GM19238 (cell line): ENCODE data around the gene OBI1.

Source experiments
- DNase-seq: peaks from one replicate; pipeline ENCODE4 v3.0.0; 2011; ENCODE audit warnings: low spot score; ENCODE audit not compliant: insufficient read length

OBI1 gene

DNA sequence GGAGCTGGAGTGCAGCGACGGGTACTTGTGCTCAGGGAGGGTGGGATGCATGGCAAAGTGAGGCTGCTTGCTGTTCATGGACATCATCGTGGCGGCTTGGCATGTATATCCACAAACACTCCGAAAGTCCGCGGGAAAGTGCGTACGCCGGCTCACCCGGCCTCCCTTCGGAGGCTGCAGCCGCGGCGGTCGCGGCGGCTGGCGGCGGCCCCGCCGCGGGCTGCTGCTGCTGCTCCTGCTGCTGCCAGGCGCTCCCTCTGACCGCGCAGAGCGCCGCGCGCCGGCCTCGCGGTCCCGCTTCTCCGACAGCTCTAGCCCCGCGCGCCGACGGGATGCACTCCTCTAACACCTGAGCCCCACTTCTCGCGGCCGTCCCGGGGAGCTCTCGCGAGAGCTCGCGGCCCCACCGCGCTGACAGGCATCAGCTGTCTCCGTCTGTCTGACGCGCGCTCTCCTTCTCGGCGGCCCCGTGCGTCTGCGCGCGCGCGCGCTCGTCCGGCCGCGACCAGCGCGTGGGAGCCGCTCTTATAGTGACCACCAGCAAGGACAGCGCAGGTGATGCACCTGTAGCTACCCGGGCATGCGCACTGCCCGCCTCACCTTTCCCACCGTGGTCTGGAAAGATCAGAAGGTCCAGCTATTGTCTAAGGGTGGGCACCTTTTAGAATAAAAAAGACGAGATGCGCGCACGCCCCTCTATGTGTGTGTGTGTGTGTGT, 55.6 kb downstream of the OBI1 start, which contains the start of gene POU4F1:
Gene POU4F1 (minus strand): TSS at position 313 of the 718 bp plus-strand sequence. CDS start 226 bp downstream, at position 87.
- DNase-seq = peak; percentile 65

GRCh38 chr13:78602561-78603239, 56.3 kb downstream of the OBI1 start:
- no peak for DNase-seq

DNA sequence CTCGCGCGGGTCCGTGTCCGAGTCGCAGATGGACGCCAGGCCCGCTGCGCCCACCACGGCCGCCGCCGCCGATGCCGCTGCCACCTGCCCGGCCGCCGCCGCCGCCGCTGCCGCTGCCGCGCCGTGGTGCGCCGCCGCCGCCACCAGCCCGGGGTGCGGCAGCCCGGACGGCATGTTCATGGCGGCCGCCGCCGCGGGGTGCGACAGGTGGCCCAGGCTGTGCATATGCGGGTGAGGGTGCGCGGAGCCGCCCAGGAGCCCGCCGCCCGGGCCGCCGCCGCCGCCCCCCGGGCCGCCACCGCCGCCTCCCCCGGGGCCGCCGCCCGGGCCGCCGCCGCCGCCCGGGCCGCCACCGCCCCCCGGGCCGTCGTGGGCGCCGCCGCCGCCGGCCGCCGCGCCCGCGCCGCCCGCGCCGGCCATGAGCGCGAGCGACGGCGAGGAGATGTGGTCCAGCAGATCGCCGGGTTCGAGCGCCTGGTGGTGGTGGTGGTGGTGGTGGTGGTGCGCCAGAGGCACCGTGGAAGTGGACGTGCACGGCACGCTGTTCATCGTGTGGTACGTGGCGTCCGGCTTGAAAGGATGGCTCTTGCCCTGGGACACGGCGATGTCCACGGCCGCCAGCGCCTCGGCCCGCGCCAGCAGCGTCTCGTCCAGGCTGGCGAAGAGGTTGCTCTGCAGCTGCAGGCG, 56.9 kb downstream of the OBI1 start:
- DNase-seq = no peak

- no peak for DNase-seq
Measured at GRCh38 chr13:78601124-78601873, 57.7 kb downstream of the OBI1 start.

DNA sequence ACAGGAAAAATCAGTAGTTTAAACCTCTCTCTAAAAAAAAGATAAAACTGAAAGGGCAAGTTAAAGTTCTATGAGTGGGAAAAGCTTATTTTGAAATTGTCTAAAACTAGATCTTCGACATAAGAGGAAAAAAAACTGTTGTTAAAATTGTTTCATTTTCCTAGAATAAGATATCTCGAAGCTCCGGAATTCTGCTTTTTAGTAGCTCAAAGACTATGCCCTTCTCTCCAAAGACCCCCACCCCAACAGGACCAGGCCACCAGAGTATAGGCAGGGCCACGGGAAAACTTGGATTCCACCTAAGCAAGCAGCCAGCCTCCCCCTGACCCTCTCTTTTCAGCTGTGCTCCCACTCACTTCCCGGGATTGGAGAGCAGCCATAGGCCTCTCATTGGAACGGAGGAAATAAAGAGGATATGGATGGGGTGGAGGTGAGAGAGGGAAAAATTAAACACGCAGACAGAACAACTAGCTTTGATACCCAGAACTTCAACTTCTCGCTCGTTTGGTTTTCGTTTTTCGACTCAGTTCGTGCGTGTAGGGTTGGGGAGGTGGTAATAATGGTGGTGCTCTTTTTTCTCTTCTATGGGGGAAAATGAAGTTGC, 58.6 kb downstream of the OBI1 start:
- DNase-seq = no peak

GRCh38 chr13:78599645-78600279, 59.2 kb downstream of the OBI1 start:
- DNase-seq = no peak

DNA sequence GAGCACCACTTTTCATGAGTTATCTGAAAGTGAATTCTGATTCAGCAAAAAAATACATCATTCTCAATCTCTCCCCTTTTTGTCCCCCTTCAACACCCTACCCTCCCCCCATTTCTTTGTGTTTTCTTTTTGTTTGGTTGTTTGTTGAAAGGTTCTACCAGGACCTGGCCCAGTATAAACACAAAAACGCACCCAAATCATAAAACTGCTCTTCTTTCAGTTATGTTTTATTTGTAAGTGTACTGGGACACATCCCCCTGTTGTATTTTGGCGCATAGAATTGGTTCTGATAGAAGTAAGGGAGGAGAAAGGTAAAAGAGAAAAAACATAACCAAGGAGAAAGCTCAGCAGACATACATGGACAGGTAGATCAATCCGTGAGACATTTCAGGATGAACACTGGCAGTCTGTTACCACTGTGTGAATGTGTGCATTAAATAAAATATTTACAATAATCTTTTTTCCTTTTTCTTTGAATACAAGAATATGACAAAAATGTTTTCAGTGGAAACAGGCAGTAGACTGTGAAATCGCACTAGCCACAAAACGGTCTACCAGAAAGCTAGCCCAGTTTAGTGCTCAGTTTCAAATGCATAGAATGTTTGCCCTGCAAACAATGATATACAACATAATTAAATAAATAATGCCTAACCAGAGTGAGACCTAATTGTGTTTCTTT, 59.9 kb downstream of the OBI1 start:
- DNase-seq = no peak

- DNase-seq = no peak
Measured at GRCh38 chr13:78598116-78598781, 60.7 kb downstream of the OBI1 start.

DNA sequence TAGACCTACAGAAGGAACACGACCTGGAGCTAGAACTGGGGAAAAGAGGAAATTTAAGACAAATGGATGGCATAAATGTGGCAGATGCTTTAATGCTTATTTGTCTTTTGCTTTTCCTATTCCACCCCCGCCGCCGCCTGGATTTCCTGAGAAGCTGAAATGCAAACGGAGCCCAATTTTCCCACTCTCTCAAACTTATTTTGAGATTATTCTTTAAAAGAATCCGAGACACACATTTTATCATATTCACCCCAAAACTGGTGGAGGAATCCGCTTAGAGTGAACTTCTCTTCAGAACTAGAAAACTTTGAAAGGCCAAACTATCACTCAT, 61.4 kb downstream of the OBI1 start:
- DNase-seq = no peak

GRCh38 chr13:78596736-78597601, 62.0 kb downstream of the OBI1 start:
- no peak for DNase-seq

DNA sequence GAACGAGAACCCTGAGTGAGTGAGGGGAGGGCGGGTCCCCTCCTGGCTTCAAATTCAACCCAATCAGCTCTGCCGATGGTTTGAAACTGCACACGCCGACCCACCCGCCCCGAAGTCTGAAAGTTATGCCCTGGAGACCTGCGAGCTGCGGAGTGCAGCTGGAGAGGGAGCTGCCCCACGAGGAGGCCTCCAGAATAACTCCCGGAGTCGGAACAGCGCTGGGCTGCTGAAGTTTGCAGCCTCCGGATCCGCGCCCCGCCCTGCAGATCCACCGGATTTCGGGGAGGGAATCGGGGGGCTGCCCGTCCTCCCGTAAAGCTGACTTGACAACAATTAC, 62.6 kb downstream of the OBI1 start:
- DNase-seq = no peak

GRCh38 chr13:78595495-78596398, 63.2 kb downstream of the OBI1 start:
- DNase-seq = no peak

- no peak for DNase-seq
Measured at GRCh38 chr13:78594456-78594975, 64.4 kb downstream of the OBI1 start.

DNA sequence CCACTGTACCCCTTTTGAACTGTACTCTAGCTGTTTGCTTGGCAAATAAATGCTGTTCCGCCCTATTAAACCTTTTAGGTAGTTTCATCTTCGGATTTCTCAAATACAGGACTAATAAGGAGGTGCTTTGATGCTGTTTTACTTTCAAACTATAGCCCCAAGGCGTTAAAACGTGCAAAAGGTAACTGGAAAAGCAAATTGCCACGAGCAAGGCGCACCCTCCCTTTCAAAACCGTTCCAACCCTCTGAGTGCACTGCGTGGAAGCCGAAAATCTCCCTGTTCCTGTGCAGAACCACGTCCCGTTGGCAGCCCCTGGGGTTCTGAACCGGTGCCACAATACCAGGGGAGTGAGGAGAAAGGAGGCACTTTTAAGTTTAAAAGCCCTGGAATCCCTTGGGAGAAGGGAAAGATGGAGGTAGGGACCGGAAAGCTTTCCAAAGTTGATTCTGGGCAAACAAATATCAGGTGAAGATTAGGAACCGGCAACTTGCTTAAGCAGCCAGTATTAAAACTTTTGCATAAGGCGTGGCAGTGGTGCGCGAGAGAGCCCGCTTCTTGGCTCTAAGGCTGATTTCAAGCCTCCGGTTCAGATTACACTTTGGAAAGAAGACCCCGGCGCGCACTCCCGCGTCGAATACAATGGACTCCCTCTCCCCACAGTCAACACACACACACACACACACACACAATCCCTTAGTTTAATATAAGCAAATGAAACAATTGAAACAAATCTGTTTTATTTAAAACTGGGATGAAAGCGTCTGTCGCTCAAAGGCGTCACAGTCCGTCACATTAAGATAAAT, 65.1 kb downstream of the OBI1 start:
- DNase-seq = no peak

DNA sequence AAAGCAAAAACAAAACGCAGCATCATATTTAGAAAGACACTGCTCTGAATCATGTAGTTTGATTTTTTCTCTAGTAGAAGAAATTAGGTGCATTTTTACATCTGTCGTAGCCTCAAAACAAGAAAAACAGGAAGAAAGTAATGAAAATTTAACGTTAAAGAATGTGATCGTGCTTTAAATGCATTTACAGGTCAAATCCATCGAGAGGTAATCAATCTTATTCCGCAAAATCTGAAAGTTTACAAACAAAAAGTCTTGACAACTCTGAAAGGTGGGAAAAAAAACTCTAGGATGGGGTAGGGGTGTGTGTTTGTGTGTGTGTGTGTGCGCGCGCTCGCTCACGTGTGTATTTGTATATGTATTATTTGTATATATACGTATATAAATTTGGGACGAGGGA, 65.8 kb downstream of the OBI1 start:
- no peak for DNase-seq

DNA sequence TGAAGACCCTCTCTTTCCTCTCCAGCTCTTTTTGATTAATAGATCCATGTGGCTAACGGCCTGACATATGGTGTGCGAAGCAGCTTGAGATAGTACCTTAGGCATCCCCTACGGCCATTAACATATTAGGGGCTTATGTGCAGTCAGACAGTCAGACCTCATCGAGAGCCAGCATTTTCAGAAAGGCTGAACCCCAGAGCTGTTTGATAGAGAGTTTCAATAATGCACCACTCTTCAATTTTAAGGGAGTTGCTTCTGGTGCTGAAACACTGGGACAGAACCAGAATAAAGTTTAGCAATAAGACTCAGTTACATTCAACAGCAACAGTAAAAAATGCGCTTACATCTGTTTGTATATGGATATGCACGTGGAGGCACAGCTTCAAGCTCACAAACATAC, 66.4 kb downstream of the OBI1 start:
- DNase-seq = no peak

DNA sequence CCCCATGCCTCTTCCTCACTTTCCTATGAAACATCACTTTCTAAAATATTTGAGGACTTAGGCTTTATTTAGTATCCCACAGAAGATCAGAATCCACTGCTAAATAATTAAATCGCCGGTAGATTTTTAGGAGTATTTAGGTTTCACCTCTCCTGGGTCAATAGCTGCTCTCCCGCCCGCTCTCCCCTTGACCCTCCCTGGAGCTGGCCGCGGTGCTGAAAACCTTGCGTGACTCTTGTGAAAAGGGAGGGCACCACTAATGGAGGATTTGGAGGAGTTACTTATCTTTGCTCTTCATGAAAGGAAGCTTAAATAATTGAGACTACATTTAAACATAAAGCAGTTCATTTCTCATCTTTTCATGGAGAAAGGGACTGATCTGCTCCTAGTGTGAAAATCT, 69.7 kb downstream of the OBI1 start:
- no peak for DNase-seq
